Erythroblast (primary cell): Measurements from ENCODE around the gene MLLT10.

Source experiments
- DNase-seq, 2 experiments: peaks; one replicate each; lab custom pipeline; 2025; lab: John Stamatoyannopoulos, UW
- GATA1 ChIP-seq: IDR thresholded peaks from 2 replicates; pipeline ENCODE4 v1.6.1; 2011; ENCODE audit warnings: low read depth, mild to moderate bottlenecking, control low read depth, low read length, moderate library complexity
- POLR2A ChIP-seq: IDR thresholded peaks from 2 replicates; pipeline ENCODE4 v1.6.1; 2011; ENCODE audit warnings: mild to moderate bottlenecking, low read length

Gene MLLT10

GRCh38 chr10:21769041-21769440 is 235.0 kb downstream of the MLLT10 start:
- no peak for DNase-seq
- TF ChIP-seq GATA1 (no peak), POLR2A (no peak)

- TF ChIP-seq GATA1 = no peak
- no peak for TF ChIP-seq POLR2A
- DNase-seq = no peak
Observed at GRCh38 chr10:21771219-21771618, 237.2 kb downstream of the MLLT10 start.

- no peak for DNase-seq
- TF ChIP-seq POLR2A (no peak), GATA1 (no peak)
Observed at GRCh38 chr10:21776883-21777282, 242.9 kb downstream of the MLLT10 start.

- TF ChIP-seq POLR2A (no peak), GATA1 (no peak)
- no peak for DNase-seq
Observed at GRCh38 chr10:21791276-21791675, 257.2 kb downstream of the MLLT10 start.
